ENCODE data around the gene ELF3.

DNA sequence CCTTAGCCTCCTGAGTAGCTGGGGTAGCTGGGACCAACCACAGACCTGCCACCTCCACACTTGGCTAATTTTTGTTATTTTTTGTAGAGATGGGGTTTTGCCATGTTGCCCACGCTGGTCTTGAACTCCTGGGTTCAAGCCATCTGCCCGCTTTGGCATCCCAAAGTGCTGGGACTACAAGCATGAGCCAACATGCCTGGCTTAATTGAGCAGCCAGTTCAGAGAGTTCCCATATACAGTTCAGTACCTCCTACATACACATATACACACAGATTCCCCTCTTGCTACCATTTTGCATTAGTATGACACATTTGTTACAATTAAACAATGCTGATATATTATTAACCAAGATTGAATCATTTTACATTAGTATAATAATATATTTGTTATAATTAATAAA lies 25.0 kb upstream of the ELF3 start:
- TF ChIP-seq, protein P1, sequence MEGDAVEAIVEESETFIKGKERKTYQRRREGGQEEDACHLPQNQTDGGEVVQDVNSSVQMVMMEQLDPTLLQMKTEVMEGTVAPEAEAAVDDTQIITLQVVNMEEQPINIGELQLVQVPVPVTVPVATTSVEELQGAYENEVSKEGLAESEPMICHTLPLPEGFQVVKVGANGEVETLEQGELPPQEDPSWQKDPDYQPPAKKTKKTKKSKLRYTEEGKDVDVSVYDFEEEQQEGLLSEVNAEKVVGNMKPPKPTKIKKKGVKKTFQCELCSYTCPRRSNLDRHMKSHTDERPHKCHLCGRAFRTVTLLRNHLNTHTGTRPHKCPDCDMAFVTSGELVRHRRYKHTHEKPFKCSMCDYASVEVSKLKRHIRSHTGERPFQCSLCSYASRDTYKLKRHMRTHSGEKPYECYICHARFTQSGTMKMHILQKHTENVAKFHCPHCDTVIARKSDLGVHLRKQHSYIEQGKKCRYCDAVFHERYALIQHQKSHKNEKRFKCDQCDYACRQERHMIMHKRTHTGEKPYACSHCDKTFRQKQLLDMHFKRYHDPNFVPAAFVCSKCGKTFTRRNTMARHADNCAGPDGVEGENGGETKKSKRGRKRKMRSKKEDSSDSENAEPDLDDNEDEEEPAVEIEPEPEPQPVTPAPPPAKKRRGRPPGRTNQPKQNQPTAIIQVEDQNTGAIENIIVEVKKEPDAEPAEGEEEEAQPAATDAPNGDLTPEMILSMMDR (IDR thresholded peaks at IDR 0.05): no peak
- TF ChIP-seq POLR2A (IDR thresholded peaks at IDR 0.05) (no peak), EP300 (IDR thresholded peaks at IDR 0.05) (no peak), POLR2AphosphoS5 (IDR thresholded peaks at IDR 0.05) (no peak)
